M059J (cell line): ENCODE data around the gene ENPP7. TPM values are rescaled to one million over a fixed set of nuclear protein-coding genes. Genes with fewer than 3 reads are reported as not detected.

Source experiments
- DNase-seq: peaks from one replicate; pipeline ENCODE4 v3.0.0-alpha.2; 2012; ENCODE audit warnings: low read depth
- total RNA-seq: library from RNA; depleted of rRNA; stranded (reverse); fragments of >200 nt; shearing (Covaris generic); gene quantifications from 2 replicates; pipeline ENCODE4 v1.2.3, GENCODE V29; 2014

ENPP7 gene
- total RNA-seq, 1 experiment from 2014 or later, result not detected

DNA sequence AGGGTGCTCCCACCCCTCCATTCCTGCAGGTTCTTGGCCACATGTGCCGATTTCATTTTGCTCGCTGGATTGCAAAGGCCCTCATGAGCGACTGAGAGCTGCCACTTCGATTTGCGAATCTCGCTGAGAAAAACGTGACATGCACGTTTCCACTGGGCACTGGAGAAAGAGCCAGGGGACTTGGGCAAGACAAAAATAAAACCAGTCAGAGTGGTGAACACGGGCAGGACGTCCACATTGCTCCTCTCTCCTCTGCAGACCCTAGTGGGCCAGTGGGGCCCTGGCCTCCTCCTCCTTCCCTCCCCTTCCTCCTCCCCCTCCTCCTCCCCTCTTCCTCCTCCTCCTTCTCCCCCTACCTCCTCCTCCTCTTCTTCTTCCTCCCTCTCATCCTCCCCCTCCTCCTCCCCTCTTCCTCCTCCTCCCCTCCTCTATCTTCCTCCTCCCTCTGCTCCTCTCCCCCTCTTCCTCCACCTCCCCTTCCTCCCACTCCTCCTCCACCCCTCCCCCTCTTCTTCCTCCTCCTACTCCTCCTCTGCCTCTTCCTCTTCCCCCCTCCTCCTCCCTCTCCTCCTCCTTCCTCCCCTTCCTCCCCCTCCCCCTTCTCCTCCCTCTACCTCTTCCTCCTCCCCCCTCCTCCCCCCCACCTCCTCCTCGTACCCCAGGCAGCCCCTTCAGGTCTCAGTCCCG, 28.1 kb upstream of the ENPP7 start:
- DNase-seq, result no peak

DNA sequence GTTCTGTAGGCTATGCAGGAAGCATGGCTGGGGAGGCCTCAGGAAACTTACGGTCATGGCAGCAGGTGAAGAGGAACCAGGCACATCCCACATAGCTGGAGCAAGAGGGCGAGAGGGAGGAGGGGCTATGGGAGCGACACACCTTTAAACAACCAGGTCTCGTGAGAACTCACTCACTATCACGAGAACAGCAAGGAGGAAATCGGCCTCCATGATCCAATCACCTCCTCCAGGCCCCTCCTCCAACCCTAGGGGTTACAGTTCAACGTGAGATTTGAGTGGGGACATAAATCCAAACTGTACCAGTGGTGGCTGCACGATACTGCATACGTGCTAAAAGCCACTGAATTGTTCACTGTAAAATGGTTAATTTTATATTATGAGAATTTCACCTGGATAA, 26.1 kb upstream of the ENPP7 start:
- DNase-seq, result no peak

DNA sequence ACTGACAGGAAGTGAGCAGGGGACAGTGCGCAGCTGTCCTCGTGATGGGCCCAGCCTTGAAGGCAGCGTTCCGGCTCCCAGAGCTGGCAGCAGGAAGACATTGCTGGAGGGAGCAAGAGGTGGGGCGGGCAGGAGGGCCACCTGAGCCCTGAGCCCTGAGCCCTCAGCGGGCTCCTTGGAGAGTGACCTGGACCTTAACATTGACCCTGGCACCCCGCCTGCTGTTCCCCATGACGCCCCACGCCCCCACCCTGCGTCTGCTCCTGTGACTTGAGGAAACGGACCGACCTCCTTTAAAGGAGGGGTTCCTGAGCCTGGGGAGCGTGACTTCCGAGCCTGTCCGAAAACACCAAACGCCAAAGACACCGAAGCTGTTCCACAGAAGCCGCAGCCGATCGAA, 25.1 kb upstream of the ENPP7 start:
- no peak for DNase-seq

DNA sequence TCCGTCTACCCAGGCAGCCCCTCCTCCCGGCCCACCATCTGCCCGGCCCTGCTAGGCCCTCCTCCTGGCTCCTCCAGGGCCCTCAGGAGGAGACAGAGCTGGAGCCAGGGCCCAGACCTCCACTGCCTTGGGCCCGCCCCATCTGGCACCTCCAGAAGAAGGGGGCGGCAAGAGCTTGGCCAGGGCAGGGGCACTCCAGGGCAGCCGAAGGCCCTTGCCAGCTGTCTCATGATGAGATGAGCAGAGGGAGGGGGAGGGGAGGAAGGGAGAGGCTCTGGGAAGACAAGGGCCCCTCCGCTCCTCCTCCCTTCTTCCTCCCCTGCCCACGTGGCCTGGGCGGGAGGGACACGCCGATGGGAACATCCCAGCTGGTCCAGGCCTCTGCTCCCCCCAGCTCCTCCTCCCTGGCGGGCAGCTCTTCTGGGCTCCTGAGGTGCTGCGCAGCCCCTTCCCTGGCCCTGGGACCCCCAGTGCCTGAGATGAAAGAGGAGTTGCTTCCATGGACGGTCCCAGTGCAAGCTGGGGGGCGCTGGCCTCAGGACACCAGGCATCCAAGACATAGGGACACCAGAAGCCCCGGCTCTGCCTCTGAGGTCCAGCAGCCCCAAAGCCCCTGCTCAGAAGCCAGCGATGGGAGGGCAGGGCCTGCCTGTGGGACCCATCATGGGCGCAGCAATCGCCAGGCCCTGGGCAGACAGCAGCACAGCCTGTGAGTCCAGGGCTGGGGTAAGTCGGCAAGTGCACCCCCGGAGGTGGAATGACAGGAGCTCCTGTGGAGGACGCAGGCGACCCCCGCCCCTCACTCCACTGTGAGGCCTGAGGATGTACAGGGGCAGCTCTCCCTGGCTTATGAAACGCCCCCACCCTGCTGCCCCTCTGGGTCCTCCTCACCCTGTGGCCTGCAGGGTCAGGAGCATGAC, 23.6 kb upstream of the ENPP7 start:
- DNase-seq, result no peak

DNA sequence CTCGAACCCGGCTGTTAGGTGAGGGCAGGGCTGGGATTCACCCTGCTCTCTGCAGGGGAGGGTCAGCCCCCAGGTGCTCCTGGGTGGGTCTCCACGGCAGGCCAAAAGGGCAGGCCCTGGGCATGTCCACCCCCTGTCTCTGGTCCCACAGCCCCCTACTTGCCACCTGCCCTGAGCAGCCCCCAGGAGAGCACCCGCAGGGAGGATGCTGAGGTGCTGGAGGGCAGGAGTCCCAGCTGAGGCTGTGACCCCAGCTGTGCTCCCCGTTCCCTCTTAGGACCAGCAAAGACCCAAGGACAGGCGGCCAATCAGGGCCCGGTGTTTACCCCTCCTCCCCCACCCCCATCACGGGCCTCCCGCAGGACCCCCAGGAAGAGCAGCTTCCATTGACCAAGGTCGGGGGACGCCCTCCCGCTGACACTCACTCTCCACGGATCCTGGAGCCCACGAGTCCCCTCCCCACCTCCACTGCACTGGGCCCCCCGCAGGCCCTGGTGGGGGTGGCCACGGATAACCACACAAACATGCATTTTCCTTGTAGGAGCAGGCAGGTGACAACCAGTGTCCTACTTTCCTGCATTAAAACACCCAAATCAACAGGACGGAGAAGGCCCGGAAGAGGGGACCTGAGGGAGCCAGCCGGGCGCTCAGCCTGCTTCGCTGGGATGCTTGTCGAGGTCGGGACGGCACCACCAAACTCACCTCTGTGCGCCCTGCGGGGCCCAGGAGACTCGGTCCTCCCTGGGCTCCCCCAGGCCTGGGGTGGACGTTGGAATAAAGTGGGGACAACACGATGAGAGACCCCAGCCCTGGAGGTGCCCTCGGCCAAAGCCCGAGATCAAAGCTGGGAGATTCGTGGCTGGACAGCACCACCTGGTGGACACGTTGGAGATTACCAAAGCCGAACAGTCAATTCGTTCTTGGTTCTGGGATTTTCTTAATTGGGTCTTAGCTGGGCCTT, 22.5 kb upstream of the ENPP7 start:
- no peak for DNase-seq

DNA sequence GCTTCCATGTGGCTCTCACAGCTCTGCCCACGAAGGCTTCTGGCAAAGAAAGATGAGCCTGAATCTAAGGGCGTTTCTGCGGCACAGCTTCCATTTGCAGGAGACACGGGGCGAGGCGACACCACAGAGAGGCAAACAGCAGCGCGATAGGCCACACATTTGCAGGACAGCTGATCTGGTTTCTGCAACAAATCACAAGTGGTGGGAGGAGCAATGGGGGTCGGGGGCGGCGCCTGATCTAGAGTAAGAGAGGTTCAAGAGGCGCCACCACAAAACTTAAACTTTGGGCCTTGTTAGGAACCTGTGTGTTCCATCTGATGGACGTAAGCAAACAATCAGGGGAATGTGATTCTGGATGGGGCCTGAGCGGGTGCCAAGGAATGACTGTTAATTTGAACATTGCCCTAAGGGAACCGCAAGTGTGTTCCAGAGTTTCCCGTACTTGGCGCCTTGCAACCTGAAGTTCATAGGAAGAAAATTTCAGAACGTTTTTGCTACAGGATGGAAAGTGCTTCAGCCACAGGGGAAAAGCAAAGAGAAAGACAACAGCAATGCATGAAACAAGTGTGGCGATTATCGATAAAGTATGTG, 18.9 kb upstream of the ENPP7 start:
- peak; percentile 52 for DNase-seq

DNA sequence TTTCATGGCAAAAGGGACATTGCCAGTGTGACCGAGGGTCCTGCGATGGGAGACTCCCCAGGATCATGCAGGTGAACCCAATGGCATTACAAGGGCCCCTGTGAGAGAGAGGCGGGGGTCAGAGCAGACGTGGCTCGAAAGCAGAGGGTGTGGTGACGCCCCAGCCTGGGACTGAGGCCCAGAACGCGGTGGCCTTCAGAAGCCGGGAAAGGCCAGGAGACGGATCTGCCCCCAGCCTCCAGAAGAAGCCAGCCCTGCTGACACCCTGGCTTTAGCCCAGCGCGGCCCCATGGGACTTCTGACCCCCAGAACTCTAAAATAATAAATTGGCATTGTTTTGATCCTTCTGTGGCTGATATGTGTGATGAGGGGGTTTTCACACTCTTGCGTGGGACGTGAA, 17.4 kb upstream of the ENPP7 start:
- no peak for DNase-seq

DNA sequence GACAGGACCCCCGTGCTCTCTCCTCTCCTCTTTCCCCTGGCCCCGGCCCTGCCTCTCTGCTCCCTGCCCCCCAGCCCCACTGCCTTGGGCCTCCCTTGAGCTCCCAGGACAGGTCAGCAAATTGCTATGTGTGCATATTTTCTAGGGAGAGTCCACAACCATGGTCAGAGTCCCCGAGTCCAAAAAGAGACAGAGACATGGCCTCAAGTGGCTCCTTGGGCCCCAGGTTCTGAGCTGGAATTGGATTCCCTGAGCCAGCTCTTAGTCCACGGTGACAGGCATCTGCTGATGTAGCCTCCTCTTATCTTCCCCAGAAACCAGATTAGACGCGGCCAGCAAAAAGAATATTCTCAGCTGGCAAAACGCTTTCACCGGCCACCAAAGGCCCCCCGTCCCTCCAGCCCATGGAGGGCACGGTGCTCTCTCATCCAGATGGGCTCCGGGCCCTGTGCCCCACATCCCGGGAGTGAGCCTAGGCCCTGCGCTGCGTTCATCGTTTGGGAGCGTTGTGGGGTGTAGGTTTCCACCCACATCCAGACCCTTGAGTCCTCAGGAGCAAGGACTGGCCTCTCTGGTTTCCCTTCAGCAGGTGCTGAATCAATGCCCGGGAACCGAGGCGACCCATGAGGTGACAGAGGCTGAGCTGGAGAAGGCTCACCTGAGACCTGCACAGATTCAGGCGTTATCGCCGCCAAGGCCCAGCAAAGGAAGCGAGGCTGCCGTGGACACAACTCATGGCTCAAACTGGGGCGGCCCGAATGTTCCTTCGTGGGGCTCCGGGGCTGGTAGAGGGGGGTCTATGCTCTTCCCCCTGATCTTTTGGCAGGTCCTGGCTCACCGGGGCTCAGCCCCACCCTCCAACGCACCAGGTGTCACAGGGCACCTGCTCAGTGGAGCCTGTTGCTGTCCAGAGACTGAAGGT, 16.3 kb upstream of the ENPP7 start:
- DNase-seq, result no peak

DNA sequence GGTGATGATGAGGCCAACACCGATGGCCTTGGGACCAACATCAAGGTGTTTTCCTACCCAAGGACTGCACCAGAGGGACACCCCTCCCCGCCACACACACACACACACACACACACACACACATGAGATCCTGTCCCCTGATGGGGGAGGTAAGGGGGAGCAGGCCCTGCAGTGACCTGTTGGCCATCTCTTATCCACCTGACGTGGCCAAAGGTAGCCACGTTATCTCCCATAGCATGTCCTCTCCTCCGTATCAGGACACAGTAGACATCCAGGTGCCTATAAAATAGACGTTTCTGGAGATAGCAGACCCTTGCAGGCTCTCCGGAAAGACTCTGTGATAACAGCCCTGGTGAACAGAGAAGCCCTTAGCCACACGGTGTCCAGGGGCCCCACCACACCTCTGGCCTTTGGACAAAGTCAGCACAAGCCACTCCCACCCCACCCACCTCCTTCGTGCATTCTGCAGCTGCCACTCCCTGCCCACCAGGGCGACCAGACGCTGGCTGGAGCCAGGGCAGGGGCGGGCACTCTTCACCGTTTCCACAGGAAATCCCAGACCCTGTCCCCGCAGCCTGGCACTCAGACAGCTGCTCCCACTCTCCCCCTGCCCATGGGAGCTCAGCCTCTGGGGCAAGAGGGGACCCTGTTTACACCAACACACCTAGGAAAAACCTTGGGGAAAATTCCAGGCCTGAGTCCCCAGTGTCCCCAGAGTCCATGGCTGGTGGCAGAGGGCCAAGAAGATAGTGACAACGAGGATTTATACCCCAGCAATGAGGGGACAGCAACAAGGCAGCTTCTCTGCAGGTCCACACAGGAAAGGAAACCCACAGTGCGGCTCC, 15.4 kb upstream of the ENPP7 start:
- no peak for DNase-seq

DNA sequence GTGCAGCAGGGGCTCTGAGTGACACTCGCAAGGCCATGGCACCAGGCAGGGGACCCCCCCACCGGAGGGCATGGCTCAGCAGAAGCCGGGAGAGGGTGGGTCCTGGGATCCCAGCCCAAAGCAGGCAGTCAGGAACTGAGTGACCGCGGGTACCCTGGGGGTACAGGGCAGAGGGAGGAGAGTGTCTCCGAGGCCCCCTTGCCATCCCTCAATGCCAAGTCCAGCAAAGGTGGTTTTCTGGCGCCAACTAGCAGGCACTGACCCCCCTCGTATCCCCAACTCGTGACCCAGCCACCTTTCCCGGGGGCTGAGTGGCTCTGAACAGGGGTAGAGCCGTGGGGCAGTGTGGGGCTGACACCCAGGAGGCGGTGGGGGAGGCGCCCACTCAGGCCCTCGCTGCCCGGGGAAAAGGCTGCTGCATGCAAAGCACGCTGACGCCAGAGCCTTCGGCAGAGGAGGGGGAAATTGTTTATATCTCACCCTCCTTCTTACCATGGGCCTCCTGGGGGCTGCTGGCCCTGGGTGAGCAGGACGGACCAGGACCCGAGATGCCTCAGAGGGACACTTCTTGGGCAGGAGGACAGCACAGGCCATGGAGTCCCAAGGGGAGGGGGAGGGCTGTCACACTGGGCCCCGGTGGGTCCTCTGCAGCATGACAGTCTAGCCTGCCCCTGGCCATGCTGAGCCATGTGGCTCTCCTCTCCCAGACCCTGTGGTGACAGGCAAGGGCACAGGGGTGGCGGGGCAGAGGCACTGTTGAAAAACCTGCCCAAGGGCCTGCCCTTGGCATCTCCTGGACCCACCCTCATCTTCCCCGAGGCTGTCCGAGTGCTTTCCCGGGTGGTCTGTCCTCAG, 14.6 kb upstream of the ENPP7 start:
- DNase-seq, result no peak

DNA sequence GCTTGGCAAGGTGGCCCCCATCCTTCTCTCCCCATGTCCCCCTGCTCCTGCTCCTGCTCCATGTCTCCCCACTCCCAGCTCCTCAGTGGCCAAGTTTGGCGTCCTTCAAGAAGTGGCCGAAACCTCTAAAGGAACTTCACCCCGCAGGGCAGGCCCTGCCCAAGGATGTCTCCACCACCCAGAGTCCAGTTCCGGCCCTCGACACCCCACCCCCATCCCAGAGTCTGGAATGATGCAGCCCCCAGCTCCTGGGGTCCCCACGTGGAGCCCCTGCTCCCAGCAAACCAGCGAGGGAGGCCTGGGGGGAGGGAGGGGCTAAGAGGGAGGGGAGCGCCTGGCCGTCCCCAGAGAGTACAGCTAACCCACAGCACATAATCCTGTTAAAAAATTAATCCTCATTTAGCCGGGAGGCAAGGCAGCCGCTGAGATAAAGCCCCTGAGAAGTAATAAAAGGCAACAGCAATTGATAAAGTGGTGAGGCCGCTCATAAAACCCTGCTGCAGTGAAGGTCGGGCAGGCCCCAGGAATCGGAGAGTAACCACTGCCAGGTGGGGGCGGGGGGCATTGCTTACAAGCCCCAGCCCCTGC, 9.9 kb upstream of the ENPP7 start:
- no peak for DNase-seq

DNA sequence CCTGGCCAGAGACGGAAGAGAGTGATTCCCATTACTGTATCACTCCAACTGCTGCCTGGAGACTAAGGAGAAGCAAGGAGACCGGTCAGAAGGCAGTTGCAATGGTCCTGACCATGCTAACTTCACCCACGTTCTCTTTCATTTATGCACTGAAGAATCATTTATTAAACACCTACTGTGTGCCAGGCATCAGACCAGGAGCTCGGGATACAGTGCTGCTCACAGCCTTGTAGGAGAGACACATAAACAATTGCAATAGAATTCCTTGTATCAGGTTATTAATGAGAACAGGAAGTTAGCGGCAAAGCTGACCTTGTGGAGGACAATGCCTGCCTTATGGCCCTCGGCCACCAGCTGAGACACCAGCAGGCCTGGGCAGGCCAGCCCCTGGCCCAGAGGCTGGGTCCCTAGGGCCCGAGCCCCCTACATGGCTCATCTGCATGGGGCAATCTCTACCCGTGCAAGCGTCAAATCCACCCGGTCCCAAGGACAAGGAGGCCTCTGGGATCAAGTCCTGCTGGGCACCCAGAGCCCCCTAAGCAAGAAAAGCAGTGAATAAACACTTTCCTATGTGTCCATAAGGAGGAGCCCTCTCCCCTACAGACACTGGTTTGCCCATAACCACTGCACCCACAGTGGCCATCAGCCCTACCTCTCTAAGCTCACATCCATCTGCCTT, 8.6 kb upstream of the ENPP7 start:
- DNase-seq, result peak; percentile 23

DNA sequence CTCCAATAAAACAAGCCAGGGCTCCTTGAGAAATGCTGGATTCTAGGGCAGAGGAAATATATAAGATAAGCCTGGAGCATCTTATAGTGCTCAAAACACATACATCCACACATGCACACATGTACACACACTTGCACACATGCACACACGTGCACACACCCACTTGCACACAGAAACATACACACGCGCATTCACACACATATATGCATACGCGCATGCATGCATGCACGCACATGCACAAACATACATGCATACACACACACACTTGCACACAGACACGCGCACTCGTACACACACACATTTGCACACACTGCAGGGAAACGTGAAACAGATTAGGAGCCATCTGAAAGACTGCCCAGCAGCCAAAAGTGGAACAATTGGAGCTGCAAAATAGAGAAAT, 8.0 kb upstream of the ENPP7 start:
- no peak for DNase-seq

DNA sequence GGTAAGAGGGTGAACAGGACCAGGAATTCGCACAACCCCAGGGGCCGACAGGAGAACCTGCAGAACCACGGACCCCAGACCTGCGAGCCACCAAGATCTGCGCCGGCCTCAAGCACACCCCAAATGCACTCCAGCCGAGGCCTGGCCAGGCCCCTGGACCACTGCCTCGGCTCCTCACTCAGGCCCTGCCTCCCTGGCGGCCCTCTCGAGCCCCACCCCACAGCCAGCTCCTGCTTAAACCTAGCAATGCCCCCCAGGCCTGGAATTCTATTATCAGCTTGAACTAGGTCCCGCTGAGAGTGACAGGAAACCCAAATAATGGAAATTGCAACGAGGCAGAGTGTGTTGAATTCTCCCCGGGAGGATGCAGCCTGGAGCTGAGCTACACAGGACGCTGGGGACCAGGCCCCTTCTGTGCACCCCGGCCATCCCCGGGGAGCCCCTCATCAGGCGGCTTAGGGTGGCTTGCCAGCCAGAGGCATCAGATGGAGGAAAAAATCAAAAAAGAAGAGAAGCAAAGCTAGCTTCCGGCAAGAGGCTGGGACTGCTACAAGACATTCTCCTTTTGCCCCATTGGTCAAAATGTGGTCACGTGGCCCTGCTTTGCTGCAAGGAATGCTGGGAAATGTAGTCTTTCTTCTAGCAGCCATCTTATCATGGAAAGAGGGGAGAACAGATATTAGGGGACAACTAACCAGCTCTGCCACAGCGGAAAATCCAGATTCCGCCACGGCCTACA, 2.4 kb upstream of the ENPP7 start:
- peak; percentile 85 for DNase-seq

DNA sequence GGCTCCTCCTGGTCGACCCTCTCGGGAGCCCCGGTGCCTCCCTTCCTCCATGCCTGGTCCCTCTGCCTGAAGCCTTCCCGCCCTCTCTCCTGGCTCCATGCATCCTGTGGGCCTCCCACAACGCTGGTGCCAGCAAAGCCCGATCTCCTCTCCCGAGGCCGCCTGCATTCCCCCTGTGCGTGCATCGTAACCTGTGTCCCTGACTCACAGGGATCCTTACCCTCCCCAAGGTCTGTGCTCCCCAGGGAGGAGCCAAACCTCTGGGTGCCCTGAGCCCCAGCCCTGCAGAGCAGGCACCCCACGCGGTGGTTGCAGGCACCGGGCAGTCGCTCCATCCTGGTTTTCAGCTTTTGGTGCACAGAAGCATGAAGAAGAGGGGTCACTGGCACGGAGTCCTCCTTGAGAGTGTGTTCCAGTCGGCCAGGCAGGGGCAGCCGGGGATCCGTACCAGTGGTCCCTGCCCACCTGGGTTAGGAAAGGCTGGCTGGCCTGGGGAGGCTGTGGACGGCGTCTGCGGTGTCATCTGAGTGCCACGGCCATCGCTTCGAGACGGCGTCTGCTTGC, 1.8 kb upstream of the ENPP7 start:
- no peak for DNase-seq

DNA sequence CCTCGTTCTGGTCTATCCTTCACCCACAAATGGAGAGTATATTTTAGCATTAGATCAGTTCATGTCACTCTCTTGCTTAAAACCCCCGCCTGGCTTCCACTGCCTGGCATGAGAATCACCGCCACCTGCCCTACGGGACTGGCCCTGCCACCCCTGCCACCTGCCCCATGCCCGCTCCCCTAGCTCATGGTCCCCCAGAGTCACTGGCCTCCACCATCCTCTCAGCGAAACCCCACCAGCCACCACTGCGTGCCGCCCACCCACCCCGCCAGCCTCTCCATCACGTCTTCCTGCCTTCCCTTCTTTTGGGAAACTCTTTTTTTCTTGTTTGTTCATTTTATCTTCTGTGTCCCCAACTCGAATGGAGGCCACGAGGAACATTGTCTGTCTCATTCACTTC, 982 bp upstream of the ENPP7 start:
- DNase-seq, result no peak

DNA sequence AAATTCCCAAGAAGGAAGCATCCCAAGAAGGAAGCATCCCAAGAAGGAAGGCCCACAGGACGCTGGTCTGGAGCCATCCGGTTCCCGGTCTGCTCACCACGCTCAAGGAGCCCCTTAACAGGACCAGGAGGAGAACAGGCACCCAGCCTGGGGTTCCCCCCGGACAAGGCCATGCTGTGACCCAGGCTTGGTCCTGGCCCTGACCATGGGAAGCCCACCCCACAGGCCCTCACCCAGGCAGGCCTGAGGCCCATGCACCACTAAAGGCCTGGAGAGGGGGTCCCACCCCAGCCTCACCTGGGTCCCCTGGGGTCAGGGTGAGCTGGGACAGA, 340 bp upstream of the ENPP7 start:
- DNase-seq, result no peak
